Neural cell (in vitro differentiated cells): ENCODE results near the gene C2. TPM values are rescaled to one million over a fixed set of nuclear protein-coding genes. Genes with fewer than 3 reads are reported as not detected.

Experiments used
- H2AFZ ChIP-seq: fragments of 200-600, 300-800 bp; sonication (generic), shearing (Covaris generic); 2 replicates; pipeline ENCODE4 v1.6.0; 2014; ENCODE audit warnings: low read depth, mild to moderate bottlenecking, antibody characterized with exemption, low read length, moderate library complexity
- H3F3A ChIP-seq: fragments of 200-600 bp; shearing (Covaris generic); 2 replicates; pipeline ENCODE4 v1.6.1; 2016; ENCODE audit warnings: mild to moderate bottlenecking, moderate library complexity, mixed read lengths, antibody characterized with exemption, low read length; ENCODE audit not compliant: insufficient read depth, poor library complexity, severe bottlenecking
- H3K27ac ChIP-seq: fragments of 200-600, 300-800 bp; sonication (generic), shearing (Covaris generic); 2 replicates; pipeline ENCODE4 v1.5.1; 2014; ENCODE audit warnings: mild to moderate bottlenecking, low read length, moderate library complexity
- H3K27me3 ChIP-seq: fragments of 300-800, 200-600 bp; sonication (generic), shearing (Covaris generic); 2 replicates; pipeline ENCODE4 v1.6.0; 2014; ENCODE audit warnings: mild to moderate bottlenecking, low read depth, low read length, moderate library complexity; ENCODE audit not compliant: insufficient read depth
- H3K36me3 ChIP-seq: fragments of 300-800, 200-600 bp; sonication (generic), shearing (Covaris generic); 2 replicates; pipeline ENCODE4 v1.5.1; 2014; ENCODE audit warnings: mild to moderate bottlenecking, antibody characterized with exemption, low read length, moderate library complexity; ENCODE audit not compliant: insufficient read depth
- H3K4me2 ChIP-seq: fragments of 300-800, 200-600 bp; sonication (generic), shearing (Covaris generic); 2 replicates; pipeline ENCODE4 v1.6.0; 2014; ENCODE audit warnings: mild to moderate bottlenecking, low read length
- H3K4me3 ChIP-seq: fragments of 300-800, 200-600 bp; sonication (generic), shearing (Covaris generic); 2 replicates; pipeline ENCODE4 v1.5.1; 2014; ENCODE audit warnings: mild to moderate bottlenecking, low read length, moderate library complexity
- H3K79me2 ChIP-seq: fragments of 200-600 bp; shearing (Covaris generic); replicated peaks from 2 replicates; pipeline ENCODE4 v1.6.0; 2014; ENCODE audit warnings: mild to moderate bottlenecking, low read length, moderate library complexity; ENCODE audit not compliant: insufficient read depth
- H3K9ac ChIP-seq: fragments of 300-800, 200-600 bp; sonication (generic), shearing (Covaris generic); 2 replicates; pipeline ENCODE4 v1.6.1; 2016; ENCODE audit warnings: mild to moderate bottlenecking, low read length, mixed read lengths
- H3K9me2 ChIP-seq: fragments of 200-600 bp; shearing (Covaris generic); 2 replicates; pipeline ENCODE4 v1.6.1; 2016; ENCODE audit warnings: mild to moderate bottlenecking, low read length, mixed read lengths; ENCODE audit not compliant: insufficient read depth
- H3K9me3 ChIP-seq: fragments of 200-600, 300-800 bp; sonication (generic), shearing (Covaris generic); 2 replicates; pipeline ENCODE4 v1.6.1; 2016; ENCODE audit warnings: mild to moderate bottlenecking, mixed run types, low read length, moderate library complexity, mixed read lengths
- H4K20me1 ChIP-seq: fragments of 200-600 bp; shearing (Covaris generic); 2 replicates; pipeline ENCODE4 v1.6.1; 2016; ENCODE audit warnings: mild to moderate bottlenecking, mixed run types; ENCODE audit not compliant: insufficient read depth
- EP300 ChIP-seq: fragments of 450-650 bp; conservative IDR thresholded peaks from 2 replicates; pipeline ENCODE4 v1.6.1; 2014; ENCODE audit warnings: antibody characterized with exemption, mild to moderate bottlenecking, moderate library complexity; ENCODE audit not compliant: poor library complexity, severe bottlenecking
- EZH2 ChIP-seq: fragments of 200-600, 300-800 bp; shearing (Covaris generic), sonication (generic); IDR thresholded peaks from 2 replicates; pipeline ENCODE4 v1.6.1; 2014; ENCODE audit warnings: antibody characterized with exemption, low read length, borderline replicate concordance, mild to moderate bottlenecking; ENCODE audit not compliant: insufficient read depth, poor library complexity, severe bottlenecking
- MXI1 ChIP-seq: fragments of 450-650 bp; conservative IDR thresholded peaks from 2 replicates; pipeline ENCODE4 v1.6.1; 2014; ENCODE audit warnings: antibody characterized with exemption, mild to moderate bottlenecking; ENCODE audit not compliant: poor library complexity, severe bottlenecking
- POLR2AphosphoS5 ChIP-seq: IDR thresholded peaks from 2 replicates; pipeline ENCODE4 v1.6.1; 2012
- RAD21 ChIP-seq: fragments of 450-650 bp; conservative IDR thresholded peaks from 2 replicates; pipeline ENCODE4 v1.6.1; 2014; ENCODE audit warnings: antibody characterized with exemption, mild to moderate bottlenecking, moderate library complexity
- SMC3 ChIP-seq: fragments of 450-650 bp; conservative IDR thresholded peaks from 2 replicates; pipeline ENCODE4 v1.6.1; 2014; ENCODE audit warnings: antibody characterized with exemption, mild to moderate bottlenecking, moderate library complexity; ENCODE audit not compliant: poor library complexity
- TAF1 ChIP-seq: IDR thresholded peaks from 2 replicates; pipeline ENCODE4 v1.6.1; 2012; ENCODE audit warnings: low read depth
- polyA plus RNA-seq: library from polyadenylated mRNA; depleted of rRNA; stranded (reverse); fragments of >200 nt; gene quantifications from 2 replicates; pipeline ENCODE4 v1.2.3, GENCODE V29; 2014
- TF ChIP-seq, protein P1 (sequence below): IDR thresholded peaks from 2 replicates; pipeline ENCODE4 v1.6.1; 2012; ENCODE audit warnings: borderline replicate concordance
- TF ChIP-seq, protein P2 (sequence below): fragments of 450-650 bp; IDR thresholded peaks from 2 replicates; pipeline ENCODE4 v1.5.1; 2014; ENCODE audit warnings: antibody characterized with exemption, mild to moderate bottlenecking, moderate library complexity; ENCODE audit not compliant: poor library complexity, severe bottlenecking

C2 gene
- polyA plus RNA-seq, 1 donor from 2014 or later, result 1.2 TPM

DNA sequence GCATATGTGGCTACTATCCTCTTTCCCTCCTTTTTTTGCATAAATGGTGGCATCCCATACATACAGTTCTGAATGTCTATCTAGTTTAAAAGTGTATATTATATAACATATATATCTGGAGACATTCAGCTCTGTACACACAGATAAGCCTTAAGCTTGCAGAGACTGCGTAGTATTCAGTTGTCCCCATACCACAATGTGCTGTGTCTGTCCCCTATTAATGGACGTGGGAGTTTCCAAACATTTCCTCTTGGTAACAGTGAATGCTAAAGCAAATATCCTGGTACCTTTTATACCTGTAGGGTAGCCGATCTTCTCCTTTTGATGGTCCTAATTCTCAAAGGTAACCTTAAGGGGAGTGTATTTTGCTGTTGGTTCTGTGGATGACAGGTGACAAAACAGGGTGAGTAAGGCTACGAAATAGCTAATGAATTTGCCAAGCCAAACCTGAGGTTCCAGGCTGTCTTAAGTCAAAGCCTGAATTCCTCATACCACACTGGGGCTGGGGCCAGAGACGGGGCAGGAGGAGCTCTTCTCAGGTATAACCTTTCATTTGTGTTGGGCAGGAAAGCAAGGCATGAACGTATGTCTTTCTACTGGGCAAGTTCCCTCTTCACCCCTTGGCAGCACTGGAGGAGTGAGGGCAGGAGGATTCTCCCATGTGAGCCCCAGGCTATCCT lies 7.8 kb upstream of the C2 start:
- Histone ChIP-seq H4K20me1 (no peaks in the 10 kb centered on the region), H3K9me3 (no peaks in the 10 kb centered on the region), H3K9me2 (no peaks in the 10 kb centered on the region), H3K9ac (no peak overlapping the region), H3K27ac (no peak overlapping the region), H3K36me3 (no peaks in the 10 kb centered on the region), H3K27me3 (no peaks in the 10 kb centered on the region), H3K4me3 (no peak overlapping the region), H3K79me2 (no peaks in the 10 kb centered on the region), H3F3A (no peaks in the 10 kb centered on the region), H2AFZ (no peak overlapping the region), H3K4me2 (no peak overlapping the region)
- TF ChIP-seq RAD21, result no peak
- no peak for TF ChIP-seq EP300
- TF ChIP-seq, protein P1, sequence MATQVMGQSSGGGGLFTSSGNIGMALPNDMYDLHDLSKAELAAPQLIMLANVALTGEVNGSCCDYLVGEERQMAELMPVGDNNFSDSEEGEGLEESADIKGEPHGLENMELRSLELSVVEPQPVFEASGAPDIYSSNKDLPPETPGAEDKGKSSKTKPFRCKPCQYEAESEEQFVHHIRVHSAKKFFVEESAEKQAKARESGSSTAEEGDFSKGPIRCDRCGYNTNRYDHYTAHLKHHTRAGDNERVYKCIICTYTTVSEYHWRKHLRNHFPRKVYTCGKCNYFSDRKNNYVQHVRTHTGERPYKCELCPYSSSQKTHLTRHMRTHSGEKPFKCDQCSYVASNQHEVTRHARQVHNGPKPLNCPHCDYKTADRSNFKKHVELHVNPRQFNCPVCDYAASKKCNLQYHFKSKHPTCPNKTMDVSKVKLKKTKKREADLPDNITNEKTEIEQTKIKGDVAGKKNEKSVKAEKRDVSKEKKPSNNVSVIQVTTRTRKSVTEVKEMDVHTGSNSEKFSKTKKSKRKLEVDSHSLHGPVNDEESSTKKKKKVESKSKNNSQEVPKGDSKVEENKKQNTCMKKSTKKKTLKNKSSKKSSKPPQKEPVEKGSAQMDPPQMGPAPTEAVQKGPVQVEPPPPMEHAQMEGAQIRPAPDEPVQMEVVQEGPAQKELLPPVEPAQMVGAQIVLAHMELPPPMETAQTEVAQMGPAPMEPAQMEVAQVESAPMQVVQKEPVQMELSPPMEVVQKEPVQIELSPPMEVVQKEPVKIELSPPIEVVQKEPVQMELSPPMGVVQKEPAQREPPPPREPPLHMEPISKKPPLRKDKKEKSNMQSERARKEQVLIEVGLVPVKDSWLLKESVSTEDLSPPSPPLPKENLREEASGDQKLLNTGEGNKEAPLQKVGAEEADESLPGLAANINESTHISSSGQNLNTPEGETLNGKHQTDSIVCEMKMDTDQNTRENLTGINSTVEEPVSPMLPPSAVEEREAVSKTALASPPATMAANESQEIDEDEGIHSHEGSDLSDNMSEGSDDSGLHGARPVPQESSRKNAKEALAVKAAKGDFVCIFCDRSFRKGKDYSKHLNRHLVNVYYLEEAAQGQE, result no peak
- no peak for TF ChIP-seq TAF1

DNA sequence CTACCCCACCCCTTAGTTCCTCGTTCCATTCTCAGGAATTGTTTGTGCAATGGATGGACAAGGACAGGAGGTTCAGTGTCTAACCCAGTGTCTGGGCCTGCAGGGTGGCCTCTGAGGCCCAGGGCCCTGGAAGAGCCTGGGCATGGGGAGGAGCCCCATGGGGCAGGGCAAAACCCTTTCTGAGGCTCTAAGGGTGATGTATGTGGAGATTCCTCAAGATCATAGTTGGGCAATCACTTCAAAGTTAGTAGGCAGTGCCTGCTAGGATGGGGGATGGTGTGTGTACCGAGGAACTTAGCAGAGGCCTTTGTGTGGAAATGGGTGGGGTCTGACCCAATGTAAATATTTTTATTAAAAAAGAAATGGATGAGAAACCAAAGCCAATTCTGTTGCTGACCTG lies 6.7 kb upstream of the C2 start:
- Histone ChIP-seq H3K27me3 (no peaks in the 10 kb centered on the region), H3K9ac (no peak overlapping the region), H3K27ac (no peak overlapping the region), H4K20me1 (no peaks in the 10 kb centered on the region), H3K4me2 (no peak overlapping the region), H3K36me3 (no peaks in the 10 kb centered on the region), H3K9me2 (no peaks in the 10 kb centered on the region), H3F3A (no peaks in the 10 kb centered on the region), H3K9me3 (no peaks in the 10 kb centered on the region), H3K79me2 (no peaks in the 10 kb centered on the region), H3K4me3 (no peak overlapping the region), H2AFZ (no peak overlapping the region)
- TF ChIP-seq RAD21 (no peak), POLR2AphosphoS5 (no peak), EP300 (no peak), EZH2 (no peak), MXI1 (no peak), TAF1 (no peak), SMC3 (no peak)
- TF ChIP-seq, protein P1, result no peak
- TF ChIP-seq, protein P2, sequence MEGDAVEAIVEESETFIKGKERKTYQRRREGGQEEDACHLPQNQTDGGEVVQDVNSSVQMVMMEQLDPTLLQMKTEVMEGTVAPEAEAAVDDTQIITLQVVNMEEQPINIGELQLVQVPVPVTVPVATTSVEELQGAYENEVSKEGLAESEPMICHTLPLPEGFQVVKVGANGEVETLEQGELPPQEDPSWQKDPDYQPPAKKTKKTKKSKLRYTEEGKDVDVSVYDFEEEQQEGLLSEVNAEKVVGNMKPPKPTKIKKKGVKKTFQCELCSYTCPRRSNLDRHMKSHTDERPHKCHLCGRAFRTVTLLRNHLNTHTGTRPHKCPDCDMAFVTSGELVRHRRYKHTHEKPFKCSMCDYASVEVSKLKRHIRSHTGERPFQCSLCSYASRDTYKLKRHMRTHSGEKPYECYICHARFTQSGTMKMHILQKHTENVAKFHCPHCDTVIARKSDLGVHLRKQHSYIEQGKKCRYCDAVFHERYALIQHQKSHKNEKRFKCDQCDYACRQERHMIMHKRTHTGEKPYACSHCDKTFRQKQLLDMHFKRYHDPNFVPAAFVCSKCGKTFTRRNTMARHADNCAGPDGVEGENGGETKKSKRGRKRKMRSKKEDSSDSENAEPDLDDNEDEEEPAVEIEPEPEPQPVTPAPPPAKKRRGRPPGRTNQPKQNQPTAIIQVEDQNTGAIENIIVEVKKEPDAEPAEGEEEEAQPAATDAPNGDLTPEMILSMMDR, result no peak
